HG03571 (cell line): Measurements from ENCODE around the gene TTLL7.

Source experiments
- ATAC-seq: cut with Tn5 transposase; IDR thresholded peaks from one replicate; pipeline ENCODE4 v1.9.1; 2021; ENCODE audit not compliant: unreplicated experiment

TTLL7 gene

GRCh38 chr1:83832194-83832593 is 166.7 kb downstream of the TTLL7 start:
- no peak for ATAC-seq

DNA sequence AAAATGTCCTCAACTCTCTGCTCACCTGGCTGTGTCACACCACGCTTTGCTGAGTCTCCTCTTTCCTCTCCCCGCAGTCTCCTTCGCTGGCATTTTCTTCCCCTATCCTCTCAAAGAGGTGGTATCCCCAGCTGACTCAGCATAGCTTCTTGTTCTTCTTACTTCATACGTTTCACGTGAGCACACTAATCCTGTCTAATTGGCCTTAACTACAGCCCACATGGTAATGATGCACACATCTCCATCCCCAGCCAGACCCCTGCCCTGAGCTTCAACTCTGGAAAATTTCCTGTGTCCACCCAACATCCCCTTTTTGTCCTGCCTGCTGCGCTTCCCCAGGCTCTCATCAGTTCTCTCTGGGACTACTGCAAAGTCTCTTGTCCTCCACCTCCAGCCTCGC is 169.8 kb downstream of the TTLL7 start:
- ATAC-seq: no peak

- ATAC-seq: no peak
These were observed 170.5 kb downstream of the TTLL7 start for GRCh38 chr1:83828456-83828855.

DNA sequence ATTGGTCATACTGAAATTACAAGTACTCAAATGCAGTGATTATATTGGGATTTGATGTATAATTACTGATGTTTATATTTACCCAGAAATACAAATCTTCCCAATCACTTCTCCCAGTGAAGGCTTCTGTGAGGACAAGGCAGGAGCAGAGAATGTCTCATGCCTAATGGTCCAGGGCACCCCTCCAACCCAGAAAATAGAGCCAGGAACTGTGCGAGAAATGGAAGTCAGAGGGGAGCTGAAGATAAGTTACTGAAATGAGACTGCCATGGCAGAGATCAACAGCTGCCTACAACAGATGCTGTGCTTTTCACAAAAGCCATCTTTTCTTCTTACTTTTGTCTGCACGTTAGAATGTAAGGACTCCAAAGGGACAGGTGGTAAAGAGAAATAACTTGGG is 171.2 kb downstream of the TTLL7 start:
- no peak for ATAC-seq

DNA sequence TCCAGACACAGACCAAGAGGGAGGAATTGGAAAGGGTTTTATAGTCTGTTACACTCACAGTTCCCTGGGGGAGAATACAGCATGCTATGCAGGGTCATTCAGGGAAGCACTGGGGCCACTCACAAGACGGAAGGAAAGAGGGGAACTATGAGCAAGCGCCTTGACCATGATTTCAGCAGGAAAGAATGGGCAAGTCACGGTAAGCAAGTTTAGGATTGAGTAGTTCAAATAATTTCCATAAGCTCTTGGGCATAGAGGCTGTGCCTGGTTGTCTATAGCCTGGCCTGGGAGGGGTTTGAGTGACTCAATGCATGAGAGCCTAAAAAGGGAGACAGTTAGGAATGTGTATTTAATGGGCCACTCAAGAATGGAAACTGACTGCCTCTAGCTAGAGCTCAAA is 176.7 kb downstream of the TTLL7 start:
- no peak for ATAC-seq

DNA sequence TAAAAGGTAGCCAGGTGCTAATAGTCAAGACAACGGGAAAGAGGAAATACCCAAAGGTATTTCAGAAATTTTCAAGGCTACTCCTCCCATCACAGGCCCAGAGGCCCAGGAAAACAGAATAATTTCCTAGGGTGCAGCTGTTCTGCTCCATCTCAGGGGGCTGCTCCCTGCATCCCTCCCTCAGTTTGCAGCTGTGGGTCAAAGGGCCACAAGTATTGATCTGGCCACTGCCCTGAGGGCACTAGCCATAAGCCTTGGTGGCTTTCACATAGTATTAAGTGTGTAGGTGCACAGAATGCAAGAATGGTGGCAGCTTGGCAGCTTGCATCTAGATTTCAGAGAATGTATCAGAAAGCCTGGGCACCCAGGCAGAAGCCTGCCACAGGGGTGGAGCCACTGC is 179.5 kb downstream of the TTLL7 start:
- ATAC-seq: no peak

DNA sequence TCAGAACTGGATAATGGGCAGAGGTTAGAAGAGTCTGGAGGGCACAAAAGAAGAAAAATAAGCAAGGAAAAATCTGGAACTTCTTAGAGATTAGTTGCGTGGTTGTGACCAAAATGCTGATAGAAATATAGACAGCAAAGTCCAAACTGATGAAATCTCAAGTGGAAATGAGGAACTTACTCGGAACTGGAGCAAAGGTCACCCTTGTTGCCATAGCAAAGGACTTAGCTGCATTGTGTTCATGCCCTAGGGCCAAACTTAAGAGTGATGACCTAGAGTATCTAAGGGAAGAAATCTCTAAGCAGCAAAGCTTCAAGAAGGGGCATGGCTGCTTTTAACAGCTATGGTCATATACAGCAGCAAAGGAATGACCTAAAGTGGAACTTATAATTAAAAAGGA is 180.0 kb downstream of the TTLL7 start:
- no peak for ATAC-seq

DNA sequence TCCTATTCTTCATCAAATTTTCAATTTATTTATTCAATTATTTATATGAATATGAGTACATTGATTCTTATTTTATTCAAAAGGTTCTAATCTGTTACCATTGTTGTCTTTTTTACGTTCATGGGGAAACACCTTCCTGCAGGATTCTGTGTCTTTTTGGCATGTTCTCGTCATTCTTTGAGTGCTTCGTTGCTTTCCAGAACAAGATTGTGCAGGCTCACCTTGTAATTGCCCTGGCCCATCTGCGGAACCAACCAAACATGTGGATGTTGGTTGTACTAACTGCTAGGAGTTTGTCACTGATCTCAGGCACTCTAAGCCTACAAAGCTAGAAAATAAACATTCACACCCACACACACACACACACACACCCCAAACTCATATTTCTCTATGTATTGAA is 182.1 kb downstream of the TTLL7 start:
- ATAC-seq: no peak

GRCh38 chr1:83815330-83815729 is 183.6 kb downstream of the TTLL7 start:
- ATAC-seq: no peak
